Fibroblast of mammary gland (primary cell): ENCODE measurements around the gene KRT4.

Experiments
- DNase-seq: peaks from one replicate; pipeline ENCODE4 v3.0.0-alpha.2; 2010; ENCODE audit warnings: low read depth
- H3K4me3 ChIP-seq: 2 replicates; pipeline ENCODE4 v1.5.1; 2011; ENCODE audit warnings: low read depth, mild to moderate bottlenecking, low read length, moderate library complexity; ENCODE audit not compliant: control insufficient read depth
- TF ChIP-seq, protein P1 (sequence below): conservative IDR thresholded peaks from 2 replicates; pipeline ENCODE4 v1.5.1; 2011; ENCODE audit warnings: low read depth, low read length, inconsistent platforms; ENCODE audit not compliant: control insufficient read depth, insufficient read depth

Gene KRT4

DNA sequence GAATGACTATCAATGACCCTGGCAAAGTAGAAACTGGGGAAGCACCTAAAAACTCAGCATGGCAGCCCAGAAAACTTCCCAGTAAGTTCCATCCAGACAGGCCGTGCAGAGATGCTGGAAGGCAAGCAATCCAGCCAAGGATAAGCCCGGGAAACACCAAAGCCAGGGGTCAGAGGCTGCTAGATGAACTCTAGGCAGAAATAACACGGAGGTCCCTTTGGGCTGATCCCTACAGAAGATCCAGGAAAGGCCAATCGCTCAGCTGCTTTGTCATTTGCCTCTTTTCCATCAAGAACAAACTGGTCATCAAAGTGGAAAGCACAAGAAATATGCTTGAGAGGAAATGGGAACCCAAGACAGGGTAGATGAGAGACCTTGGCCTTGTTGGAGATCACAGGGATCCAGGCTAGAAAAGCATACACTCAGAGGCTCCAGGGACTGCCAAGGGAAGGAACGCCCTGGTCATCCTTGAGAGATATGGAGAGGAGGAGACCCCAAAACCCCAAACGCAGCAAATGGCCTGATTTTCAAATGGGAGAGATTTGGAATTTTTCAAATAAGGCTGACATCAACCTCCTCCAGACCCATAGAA, 13.7 kb upstream of the KRT4 start:
- DNase-seq: no peak
- TF ChIP-seq, protein P1, sequence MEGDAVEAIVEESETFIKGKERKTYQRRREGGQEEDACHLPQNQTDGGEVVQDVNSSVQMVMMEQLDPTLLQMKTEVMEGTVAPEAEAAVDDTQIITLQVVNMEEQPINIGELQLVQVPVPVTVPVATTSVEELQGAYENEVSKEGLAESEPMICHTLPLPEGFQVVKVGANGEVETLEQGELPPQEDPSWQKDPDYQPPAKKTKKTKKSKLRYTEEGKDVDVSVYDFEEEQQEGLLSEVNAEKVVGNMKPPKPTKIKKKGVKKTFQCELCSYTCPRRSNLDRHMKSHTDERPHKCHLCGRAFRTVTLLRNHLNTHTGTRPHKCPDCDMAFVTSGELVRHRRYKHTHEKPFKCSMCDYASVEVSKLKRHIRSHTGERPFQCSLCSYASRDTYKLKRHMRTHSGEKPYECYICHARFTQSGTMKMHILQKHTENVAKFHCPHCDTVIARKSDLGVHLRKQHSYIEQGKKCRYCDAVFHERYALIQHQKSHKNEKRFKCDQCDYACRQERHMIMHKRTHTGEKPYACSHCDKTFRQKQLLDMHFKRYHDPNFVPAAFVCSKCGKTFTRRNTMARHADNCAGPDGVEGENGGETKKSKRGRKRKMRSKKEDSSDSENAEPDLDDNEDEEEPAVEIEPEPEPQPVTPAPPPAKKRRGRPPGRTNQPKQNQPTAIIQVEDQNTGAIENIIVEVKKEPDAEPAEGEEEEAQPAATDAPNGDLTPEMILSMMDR: no peak
- no peak overlapping the region for H3K4me3 ChIP-seq

DNA sequence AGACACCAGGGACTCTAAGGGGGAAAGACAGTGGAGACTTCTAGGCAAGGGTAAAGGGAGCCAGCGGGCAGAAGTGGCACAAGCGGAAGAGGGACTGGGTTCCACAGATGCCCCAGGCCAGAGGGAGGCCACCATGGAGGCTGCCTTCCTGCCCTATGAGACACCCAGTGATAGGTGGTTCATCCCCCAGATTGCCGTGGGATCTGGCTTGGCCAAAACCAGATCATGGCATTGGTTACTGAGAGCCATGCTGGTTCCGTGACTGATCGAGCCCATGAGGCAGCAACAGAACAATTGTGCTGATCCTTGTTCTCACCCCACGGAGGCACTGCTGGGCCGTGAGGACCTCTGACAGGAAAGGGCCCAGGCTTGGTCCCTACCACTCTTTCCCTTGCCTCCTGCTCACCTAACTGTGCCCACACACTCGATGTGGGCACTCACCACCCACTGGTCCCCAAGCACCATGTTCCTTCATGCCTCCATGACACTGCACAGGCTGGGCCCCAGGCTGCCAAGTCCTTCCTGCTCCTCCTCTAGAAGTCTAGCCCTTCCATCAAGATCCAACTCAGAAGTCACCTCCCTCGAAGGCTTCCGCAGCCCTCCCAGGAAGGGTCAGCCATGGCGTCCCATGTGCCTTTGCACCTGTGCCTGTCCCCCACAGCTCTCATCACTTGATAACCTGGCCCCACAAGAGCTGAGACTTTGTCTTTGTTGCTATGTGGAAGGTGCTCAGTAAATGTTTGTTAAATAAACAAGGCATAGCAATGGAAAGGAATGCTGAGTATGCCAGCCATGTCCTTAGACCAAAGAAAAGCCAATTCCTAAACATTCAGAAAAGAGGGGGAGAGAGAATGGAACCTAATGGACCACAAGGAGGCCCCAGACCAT, 12.9 kb upstream of the KRT4 start:
- TF ChIP-seq, protein P1: no peak

DNA sequence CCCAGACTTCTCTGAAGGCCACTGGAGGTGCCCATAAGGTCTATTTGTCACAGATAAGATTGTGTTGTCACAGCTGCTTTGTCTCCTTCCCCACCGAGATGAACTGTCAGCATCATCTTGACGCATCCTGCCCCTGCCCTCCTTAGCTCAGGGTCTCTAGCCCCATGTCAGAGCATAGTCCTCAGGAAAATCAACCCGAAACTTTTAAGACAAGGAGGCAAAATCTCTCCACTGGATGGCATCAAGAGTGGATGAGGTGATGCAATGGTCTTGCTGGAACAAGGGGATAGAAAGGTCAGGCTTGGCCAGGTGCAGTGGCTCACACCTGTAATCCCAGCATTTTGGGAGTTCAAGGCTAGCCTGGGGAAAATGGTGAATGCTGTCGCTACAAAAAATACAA, 12.0 kb upstream of the KRT4 start:
- no peak overlapping the region for H3K4me3 ChIP-seq
- TF ChIP-seq, protein P1: no peak
- no peak for DNase-seq

More for the DNA sequence above, 12.9 kb upstream of the KRT4 start:
- DNase-seq: no peak
- no peak overlapping the region for H3K4me3 ChIP-seq

DNA sequence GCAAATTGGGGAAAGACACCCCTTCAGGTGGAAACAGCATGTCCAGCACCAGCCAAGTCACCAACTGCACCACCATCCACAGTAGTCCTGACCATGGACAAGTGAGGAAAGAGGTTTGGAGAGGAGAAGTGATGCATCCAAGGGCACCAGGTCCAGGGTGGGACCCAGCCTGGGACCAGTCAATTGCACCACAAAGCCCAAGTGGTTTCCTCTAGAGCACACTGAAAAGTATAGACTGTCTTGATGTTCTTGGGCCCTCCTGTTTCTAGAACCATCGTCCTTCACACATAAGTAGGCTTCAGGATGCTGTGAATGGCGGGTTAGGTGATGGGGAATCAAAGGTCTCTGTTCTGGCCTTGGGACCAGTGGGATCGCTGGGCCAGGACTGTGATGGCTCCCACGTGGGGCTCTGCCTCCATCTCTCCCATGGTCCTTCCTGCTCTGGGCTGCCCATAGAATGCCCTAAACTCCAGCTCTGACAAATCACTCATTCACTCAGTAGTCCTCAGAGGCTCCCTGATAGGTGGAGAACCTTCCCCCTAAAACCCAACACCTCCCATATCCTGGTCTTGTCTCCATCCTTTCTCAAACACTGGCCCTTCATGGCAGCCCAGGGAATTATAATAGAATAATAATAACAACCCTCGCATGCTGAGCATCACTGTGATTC, 11.0 kb upstream of the KRT4 start:
- no peak for DNase-seq
- TF ChIP-seq, protein P1: no peak
- no peak overlapping the region for H3K4me3 ChIP-seq

DNA sequence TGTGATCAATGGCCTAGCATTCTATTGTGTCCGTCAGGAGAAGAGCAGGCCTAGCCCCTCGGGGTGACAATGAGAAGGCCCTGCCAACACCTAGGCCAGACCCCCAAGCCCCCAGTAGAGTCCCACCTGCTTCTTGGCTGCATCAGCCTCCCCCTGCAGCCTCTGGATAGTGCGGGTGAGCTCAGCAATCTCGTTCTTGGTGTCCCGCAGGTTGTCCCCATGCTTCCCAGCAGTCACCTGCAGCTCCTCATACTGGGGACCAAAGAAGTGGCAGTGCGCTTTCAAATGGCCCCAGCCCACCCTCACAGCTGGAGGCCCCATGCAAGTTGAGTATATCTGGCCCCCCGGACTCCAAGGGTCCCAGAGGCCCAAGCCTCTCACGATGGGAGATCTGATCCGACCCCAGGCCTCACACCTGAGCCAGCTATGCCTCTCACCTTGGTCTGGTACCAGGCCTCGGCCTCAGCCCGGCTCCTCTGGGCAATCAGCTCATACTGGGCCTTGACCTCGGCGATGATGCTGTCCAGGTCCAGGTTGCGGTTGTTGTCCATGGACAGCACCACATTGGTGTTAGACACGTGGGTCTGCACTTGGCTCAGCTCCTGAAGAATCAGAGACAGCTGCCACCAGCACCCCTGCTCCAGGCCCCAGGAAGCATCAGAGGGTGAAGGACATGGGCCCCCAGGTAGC, 10.0 kb upstream of the KRT4 start:
- no peak overlapping the region for H3K4me3 ChIP-seq
- TF ChIP-seq, protein P1: no peak
- DNase-seq: no peak

DNA sequence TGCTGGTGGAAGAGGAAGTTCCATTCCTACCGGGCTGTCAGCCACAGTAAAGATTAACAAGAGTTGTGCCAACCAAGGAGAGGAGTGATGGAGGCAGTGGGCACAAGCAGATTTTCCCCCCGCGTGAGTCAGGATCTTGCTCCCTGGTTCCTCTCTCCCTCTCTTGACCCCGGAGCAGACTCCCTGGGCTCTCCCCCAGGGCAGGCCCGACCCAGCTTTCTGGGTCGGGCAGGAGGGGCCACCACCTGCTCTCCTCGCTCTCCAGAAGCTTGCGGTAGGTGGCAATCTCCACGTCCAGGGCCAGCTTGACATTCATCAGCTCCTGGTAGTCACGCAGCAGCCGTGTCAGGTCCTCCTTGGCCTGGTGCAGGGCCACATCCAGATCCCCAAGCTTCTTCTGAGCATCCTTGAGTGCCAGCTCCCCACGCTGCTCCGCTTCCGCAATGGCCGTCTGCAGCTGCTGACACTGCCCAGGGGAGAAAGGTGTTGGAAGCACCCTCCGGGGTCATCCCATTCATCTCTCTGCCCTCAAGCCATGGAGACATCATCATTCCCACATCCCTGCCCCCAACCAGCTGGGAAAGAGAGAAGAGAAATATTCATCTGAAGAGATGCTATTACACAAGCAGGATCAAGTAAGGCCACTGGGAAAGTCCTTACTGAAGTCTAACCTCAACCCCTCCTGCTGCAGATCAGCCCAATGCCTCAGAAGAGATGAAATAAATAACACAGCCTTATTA, 9.0 kb upstream of the KRT4 start:
- no peak for DNase-seq
- no peak overlapping the region for H3K4me3 ChIP-seq
- TF ChIP-seq, protein P1: no peak
